CD14-positive monocyte (primary cell): ENCODE measurements around the gene FOXL2. TPM values are rescaled to one million over a fixed set of nuclear protein-coding genes. Genes with fewer than 3 reads are reported as not detected.
"Not testable (repeated sequence)": the region's sequence is repeated elsewhere in the genome, so short reads cannot be mapped to it uniquely, and the experiment has no call there.

Experiments used
- DNase-seq, 3 donors: peaks; one replicate each; pipeline ENCODE4 v3.0.0-alpha.2; 2011 to 2022
- H2AFZ ChIP-seq: 2 replicates; pipeline ENCODE4 v1.6.0; 2012; ENCODE audit warnings: mild to moderate bottlenecking, low read depth, low read length, inconsistent platforms; ENCODE audit not compliant: insufficient read depth, poor library complexity, severe bottlenecking
- H3K27ac ChIP-seq, 2 donors: 1 replicate in 1 of 2; 2 replicates in 1 of 2; pipeline ENCODE4 v1.5.1; 2012 to 2013; ENCODE audit warnings: low read length in 2 of 2, control low read depth in 1 of 2, inconsistent platforms in 1 of 2, low read depth in 1 of 2, mild to moderate bottlenecking in 1 of 2
- H3K27me3 ChIP-seq, 2 donors: one replicate each; pipeline versions ENCODE4 v1.6.0 to v1.6.1; 2011 to 2013; ENCODE audit warnings: low read length in 2 of 2; ENCODE audit not compliant: control insufficient read depth in 2 of 2, insufficient read depth in 2 of 2
- H3K36me3 ChIP-seq, 2 donors: replicated peaks in 1 of 2; 1 replicate in 1 of 2; 2 replicates in 1 of 2; pipeline versions ENCODE4 v1.5.1 to v1.6.1; 2012 to 2013; ENCODE audit warnings: low read length in 2 of 2, control low read depth in 1 of 2, inconsistent platforms in 1 of 2, mild to moderate bottlenecking in 1 of 2; ENCODE audit not compliant: insufficient read depth in 2 of 2, control insufficient read depth in 1 of 2
- H3K4me1 ChIP-seq, 2 donors: 1 replicate in 1 of 2; 2 replicates in 1 of 2; pipeline versions ENCODE4 v1.5.1 to v1.6.1; 2012 to 2013; ENCODE audit warnings: low read length in 2 of 2, control low read depth in 1 of 2, inconsistent platforms in 1 of 2, mild to moderate bottlenecking in 1 of 2, moderate library complexity in 1 of 2; ENCODE audit not compliant: insufficient read depth in 2 of 2, control insufficient read depth in 1 of 2
- H3K4me2 ChIP-seq: replicated peaks from 2 replicates; pipeline ENCODE3; 2012; ENCODE audit warnings: low read length, moderate library complexity, mild to moderate bottlenecking; ENCODE audit not compliant: poor library complexity, severe bottlenecking; ENCODE audit errors: extremely low read depth
- H3K4me3 ChIP-seq, 3 experiments: fragments of 200-600 bp in 1 of 3; sonication (generic) in 1 of 3; replicated peaks in 1 of 3; 1 replicate in 2 of 3; 2 replicates in 1 of 3; pipeline ENCODE4 v1.5.1; 2011 to 2013; ENCODE audit warnings: low read length in 3 of 3, mild to moderate bottlenecking in 3 of 3, control low read depth in 2 of 3, low read depth in 2 of 3, inconsistent platforms in 1 of 3, moderate library complexity in 1 of 3
- H3K79me2 ChIP-seq: 2 replicates; pipeline ENCODE4 v1.6.0; 2012; ENCODE audit warnings: mild to moderate bottlenecking, control low read depth, inconsistent platforms, low read length, moderate library complexity; ENCODE audit not compliant: insufficient read depth
- H3K9ac ChIP-seq: 2 replicates; pipeline ENCODE4 v1.6.0; 2017; ENCODE audit warnings: low read length, mild to moderate bottlenecking; ENCODE audit not compliant: insufficient read depth, poor library complexity, severe bottlenecking
- H3K9me3 ChIP-seq, 2 donors: replicated peaks in 1 of 2; 1 replicate in 1 of 2; 2 replicates in 1 of 2; pipeline versions ENCODE4 v1.5.1 to v1.6.1; 2012 to 2013; ENCODE audit warnings: low read length in 2 of 2, control low read depth in 1 of 2; ENCODE audit not compliant: control insufficient read depth in 1 of 2, insufficient read depth in 1 of 2
- H4K20me1 ChIP-seq: 2 replicates; pipeline ENCODE4 v1.6.0; 2012; ENCODE audit warnings: mild to moderate bottlenecking, low read length, control low read depth, moderate library complexity; ENCODE audit not compliant: insufficient read depth
- H3K27ac Mint-ChIP-seq, 7 donors: one replicate each; pipeline ENCODE4 v1.8.0; 2020; ENCODE audit warnings: mild to moderate bottlenecking in 7 of 7, mixed read lengths in 7 of 7, moderate library complexity in 6 of 7, inconsistent platforms in 2 of 7
- H3K27me3 Mint-ChIP-seq, 3 donors: one replicate each; pipeline ENCODE4 v1.8.0; 2021 to 2022; ENCODE audit warnings: low read depth in 3 of 3, mild to moderate bottlenecking in 3 of 3, mixed read lengths in 3 of 3, moderate library complexity in 3 of 3, inconsistent platforms in 1 of 3
- H3K36me3 Mint-ChIP-seq, 2 donors: one replicate each; pipeline ENCODE4 v1.8.0; 2020; ENCODE audit warnings: mixed read lengths in 2 of 2, inconsistent platforms in 1 of 2, mild to moderate bottlenecking in 1 of 2
- H3K4me1 Mint-ChIP-seq: one replicate; pipeline ENCODE4 v1.8.0; 2020; ENCODE audit warnings: mild to moderate bottlenecking, mixed read lengths
- H3K4me3 Mint-ChIP-seq, 2 donors: one replicate each; pipeline ENCODE4 v1.8.0; 2020; ENCODE audit warnings: mild to moderate bottlenecking in 2 of 2, mixed read lengths in 2 of 2, moderate library complexity in 1 of 2
- H3K9me3 Mint-ChIP-seq, 7 donors: one replicate each; pipeline ENCODE4 v1.8.0; 2020 to 2022; ENCODE audit warnings: mixed read lengths in 7 of 7, mild to moderate bottlenecking in 6 of 7, moderate library complexity in 6 of 7, inconsistent platforms in 2 of 7
- WGBS: methylation state at CpG from one replicate; pipeline ENCODE4 v1.1.5; 2013; ENCODE audit warnings: missing lambda C conversion rate; ENCODE audit not compliant: insufficient coverage; 5-methylcytosine and 5-hydroxymethylcytosine counted together
- intact Hi-C, 2 donors: fragments of 100-400 bp; cut with micrococcal nuclease; formaldehyde crosslinking; loops; one replicate each; pipeline versions ENCODE4 v1.15.0 to v1.15.1; 2023
- polyA plus RNA-seq, 3 donors: library from polyadenylated mRNA; depleted of rRNA in 1 of 3; unstranded in 2 of 3; stranded (reverse) in 1 of 3; fragments of 300-500 nt in 2 of 3; fragments of >200 nt in 1 of 3; fragmentation: Illumina TruSeq in 2 of 3; gene quantifications; 1 replicate in 2 of 3; 2 replicates in 1 of 3; pipeline ENCODE4 v1.2.3, GENCODE V29; 2012 to 2021
- TF ChIP-seq, protein P1 (sequence below): fragments of 200-600 bp; IDR thresholded peaks from one replicate; pipeline ENCODE4 v1.8.0; 2022; ENCODE audit warnings: antibody characterized with exemption, mild to moderate bottlenecking

Gene FOXL2
- polyA plus RNA-seq, 3 donors = not detected

GRCh38 chr3:138923531-138923994 is 23.4 kb downstream of the FOXL2 start:
- no peaks in the 10 kb centered on the region for H4K20me1 ChIP-seq
- H3K9me3 ChIP-seq = no peaks in the 10 kb centered on the region
- TF ChIP-seq, protein P1, sequence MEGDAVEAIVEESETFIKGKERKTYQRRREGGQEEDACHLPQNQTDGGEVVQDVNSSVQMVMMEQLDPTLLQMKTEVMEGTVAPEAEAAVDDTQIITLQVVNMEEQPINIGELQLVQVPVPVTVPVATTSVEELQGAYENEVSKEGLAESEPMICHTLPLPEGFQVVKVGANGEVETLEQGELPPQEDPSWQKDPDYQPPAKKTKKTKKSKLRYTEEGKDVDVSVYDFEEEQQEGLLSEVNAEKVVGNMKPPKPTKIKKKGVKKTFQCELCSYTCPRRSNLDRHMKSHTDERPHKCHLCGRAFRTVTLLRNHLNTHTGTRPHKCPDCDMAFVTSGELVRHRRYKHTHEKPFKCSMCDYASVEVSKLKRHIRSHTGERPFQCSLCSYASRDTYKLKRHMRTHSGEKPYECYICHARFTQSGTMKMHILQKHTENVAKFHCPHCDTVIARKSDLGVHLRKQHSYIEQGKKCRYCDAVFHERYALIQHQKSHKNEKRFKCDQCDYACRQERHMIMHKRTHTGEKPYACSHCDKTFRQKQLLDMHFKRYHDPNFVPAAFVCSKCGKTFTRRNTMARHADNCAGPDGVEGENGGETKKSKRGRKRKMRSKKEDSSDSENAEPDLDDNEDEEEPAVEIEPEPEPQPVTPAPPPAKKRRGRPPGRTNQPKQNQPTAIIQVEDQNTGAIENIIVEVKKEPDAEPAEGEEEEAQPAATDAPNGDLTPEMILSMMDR = peak; percentile 87
- intact Hi-C loops = loop anchor here (5.0 to 10.0 kb wide), 6 partner anchors 226 to 859 kb away; no protein-coding TSS in a partner anchor
- H3K9ac ChIP-seq = no peak overlapping the region
- H3K4me3 ChIP-seq = no peak overlapping the region
- Mint-ChIP-seq H3K27ac (peak overlapping the region in 1 of 7 donors; percentile 18), H3K4me3 (no peak overlapping the region), H3K9me3 (no peaks in the 10 kb centered on the region), H3K36me3 (no peaks in the 10 kb centered on the region), H3K4me1 (peaks cover 6% of the 10 kb centered on the region), H3K27me3 (peaks cover 5 to 7% (median 6%) of the 10 kb centered on the region in 3 donors)
- WGBS = 3% methylated on average over 4 of the region's 6 CpGs
- no peaks in the 10 kb centered on the region for H3K79me2 ChIP-seq
- H3K4me1 ChIP-seq = no peaks in the 10 kb centered on the region
- DNase-seq = peak; percentile 79 to 83 (median 83)
- H2AFZ ChIP-seq = peak overlapping the region; percentile 60
- H3K36me3 ChIP-seq = no peaks in the 10 kb centered on the region
- H3K27me3 ChIP-seq = peaks cover 0 to 10% of the 10 kb centered on the region in 2 donors
- H3K27ac ChIP-seq = no peak overlapping the region
- H3K4me2 ChIP-seq = no peak overlapping the region

GRCh38 chr3:138922400-138922799 is 24.5 kb downstream of the FOXL2 start:
- not testable (repeated sequence) for H3K36me3 Mint-ChIP-seq, H4K20me1 ChIP-seq, H3K27ac ChIP-seq, H3K4me3 ChIP-seq, H3K36me3 ChIP-seq, H3K9me3 Mint-ChIP-seq, H3K9me3 ChIP-seq, H3K4me1 ChIP-seq, H3K4me1 Mint-ChIP-seq, H3K79me2 ChIP-seq, DNase-seq, H3K9ac ChIP-seq, H3K4me3 Mint-ChIP-seq, H3K27ac Mint-ChIP-seq, H3K4me2 ChIP-seq, H3K27me3 ChIP-seq, H2AFZ ChIP-seq
- peaks cover 6 to 10% (median 10%) of the 10 kb centered on the region in 3 donors for H3K27me3 Mint-ChIP-seq
- intact Hi-C loops = loop anchor here (5.0 to 10.0 kb wide), 6 partner anchors 225 to 858 kb away; no protein-coding TSS in a partner anchor
- 90% methylated on average over 1 of the region's 6 CpGs for WGBS
